KBM-7 (cell line): ENCODE data around the gene CEMP1.
"Not testable (repeated sequence)": the region's sequence is repeated elsewhere in the genome, so short reads cannot be mapped to it uniquely, and the experiment has no call there.

Source experiments
- DNase-seq: peaks from one replicate; pipeline ENCODE4 v3.0.0-alpha.2; 2015
- in situ Hi-C: fragments of 300-500 bp; cut with MboI; formaldehyde crosslinking; loops from 2 replicates; pipeline ENCODE4 v1.14.3; 2020; ENCODE audit warnings: low sequenced_read_pairs, low pct_unique_long_range_greater_than_20kb, mixed read lengths

CEMP1 gene

DNA sequence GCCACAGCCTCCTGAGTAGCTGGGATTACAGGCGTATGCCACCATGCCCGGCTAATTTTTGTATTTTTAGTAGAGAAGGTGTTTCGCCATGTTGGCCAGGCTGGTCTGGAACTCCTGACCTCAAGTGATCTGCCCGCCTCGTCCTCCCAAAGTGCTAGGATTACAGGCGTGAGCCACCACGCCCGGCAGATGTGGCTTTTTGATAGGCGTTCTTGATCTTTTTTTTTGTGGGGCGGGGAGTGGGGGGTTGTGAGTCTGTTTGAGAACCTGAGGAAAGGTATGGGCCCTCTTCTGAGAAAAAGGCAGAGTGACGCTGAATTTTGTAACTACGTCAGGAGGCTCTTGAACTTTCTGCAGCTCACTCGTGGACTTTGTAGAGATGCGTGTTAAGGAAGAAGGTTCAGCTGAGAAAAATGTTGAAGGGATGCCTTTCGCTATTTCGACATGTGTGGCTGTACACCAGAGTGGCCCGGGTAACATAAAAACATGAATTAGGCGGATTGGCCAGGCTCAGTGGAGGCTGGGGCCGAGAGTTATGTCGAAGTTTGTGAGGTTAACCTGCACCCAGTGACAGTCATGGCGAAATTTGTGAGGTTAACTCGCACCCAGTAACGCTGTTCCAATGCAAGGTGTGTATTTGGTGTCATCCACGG lies 8.1 kb upstream of the CEMP1 start:
- DNase-seq, in situ Hi-C loops: not testable (repeated sequence)

DNA sequence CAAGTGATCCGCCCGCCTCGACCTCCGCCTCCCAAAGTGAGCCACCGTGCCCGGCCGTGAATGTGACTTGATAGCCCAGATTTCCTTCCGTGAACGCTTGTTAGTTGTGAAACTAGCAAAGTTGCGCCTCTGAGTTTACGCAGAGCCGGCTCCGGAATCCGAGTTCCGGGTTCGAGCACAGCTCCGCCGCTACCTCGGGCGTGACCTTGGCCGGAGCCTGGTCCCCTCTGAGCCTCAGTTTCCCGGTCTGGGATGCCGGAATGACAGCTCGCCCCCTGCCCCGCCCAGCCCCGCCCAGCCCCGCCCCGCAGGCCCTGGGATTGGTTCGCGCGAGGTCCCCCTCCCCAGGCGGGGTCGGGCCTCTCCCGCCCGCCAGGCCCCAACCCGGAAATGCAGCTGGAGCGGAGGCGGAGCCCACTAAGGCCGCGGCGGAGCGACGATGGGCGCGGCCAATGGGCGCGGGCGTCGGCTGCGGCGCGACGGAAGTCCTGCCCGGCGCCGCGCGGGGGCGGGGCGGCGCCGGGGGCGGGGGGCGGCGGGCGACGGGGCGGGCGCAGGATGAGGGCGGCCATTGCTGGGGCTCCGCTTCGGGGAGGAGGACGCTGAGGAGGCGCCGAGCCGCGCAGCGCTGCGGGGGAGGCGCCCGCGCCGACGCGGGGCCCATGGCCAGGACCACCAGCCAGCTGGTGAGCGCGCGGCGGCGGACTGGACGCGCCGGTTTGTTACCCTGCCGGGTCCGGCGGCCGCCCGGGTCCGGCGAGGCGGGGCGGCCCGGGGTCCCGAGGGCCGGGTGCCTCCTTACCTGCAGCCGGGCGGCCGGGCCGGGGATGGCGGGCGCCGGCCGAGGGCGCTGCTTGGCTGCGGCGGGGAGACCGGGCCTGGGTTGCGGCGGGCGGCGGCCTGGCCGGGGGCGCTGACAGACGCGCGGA lies 6.5 kb upstream of the CEMP1 start, which contains the start of gene PDPK1:
TSS of gene PDPK1 (plus strand) at position 571 of the 929 bp plus-strand sequence. CDS start at position 663, 92 bp downstream.
- in situ Hi-C loops, result no loop called here
- peak; percentile 93 for DNase-seq

DNA sequence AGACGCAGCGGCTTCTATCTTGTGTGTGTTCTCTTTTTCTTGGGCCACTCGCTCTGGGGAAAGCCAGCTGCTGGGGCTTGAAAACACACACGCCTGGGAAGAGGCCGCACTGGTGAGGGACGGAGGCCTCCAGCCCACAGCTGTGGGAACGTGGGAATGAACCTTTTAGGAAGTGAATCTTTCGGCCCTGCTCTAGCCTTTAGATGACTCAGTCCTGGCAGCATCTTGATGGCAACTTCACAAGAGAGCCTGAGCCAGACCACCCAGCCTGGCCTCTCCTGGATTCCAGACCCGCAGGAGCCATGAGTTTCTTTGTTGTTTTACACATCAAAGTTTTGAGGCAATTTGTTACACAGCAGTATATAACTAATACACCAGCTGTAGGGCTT lies 4.4 kb upstream of the CEMP1 start:
- DNase-seq, result no peak
- in situ Hi-C loops, result no loop called here

DNA sequence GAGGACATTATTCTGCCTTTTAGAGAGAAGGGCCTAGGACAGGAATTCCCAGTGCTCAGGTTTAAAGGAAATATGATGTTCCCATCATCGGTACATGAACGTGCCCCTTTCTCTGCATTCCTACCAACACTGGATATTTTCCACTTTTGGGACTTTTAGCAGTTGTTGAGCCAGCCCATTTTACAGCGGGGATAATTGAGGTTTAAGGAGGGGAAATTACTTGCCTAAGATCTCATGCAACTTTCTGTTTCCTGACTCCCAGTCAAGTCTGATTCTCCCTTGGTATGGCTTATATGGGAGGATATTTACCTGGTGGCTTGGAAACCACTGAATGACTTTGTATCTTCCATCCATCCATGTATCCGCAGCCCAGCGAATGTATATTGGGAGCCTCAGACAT lies 3.1 kb upstream of the CEMP1 start:
- DNase-seq, in situ Hi-C loops: not testable (repeated sequence)

DNA sequence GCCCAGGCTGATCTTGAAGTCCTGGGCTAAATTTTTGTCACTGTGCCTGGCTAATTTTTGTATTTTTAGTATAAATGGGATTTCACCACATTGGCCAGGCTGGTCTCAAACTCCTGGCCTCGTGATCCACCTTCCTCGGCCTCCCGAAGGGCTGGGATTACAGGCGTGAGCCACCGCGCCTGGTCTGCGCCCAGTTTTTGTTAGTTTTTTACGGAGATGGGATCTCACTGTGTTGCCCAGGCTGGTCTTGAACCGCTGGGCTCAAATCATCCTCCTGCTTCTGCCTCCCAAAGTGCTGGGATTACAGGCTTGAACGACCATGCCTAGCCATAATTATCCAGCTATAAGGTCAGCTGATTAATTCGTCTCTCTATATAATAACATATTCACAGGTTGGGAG lies 2.7 kb upstream of the CEMP1 start:
- no peak for DNase-seq
- in situ Hi-C loops, result no loop called here

DNA sequence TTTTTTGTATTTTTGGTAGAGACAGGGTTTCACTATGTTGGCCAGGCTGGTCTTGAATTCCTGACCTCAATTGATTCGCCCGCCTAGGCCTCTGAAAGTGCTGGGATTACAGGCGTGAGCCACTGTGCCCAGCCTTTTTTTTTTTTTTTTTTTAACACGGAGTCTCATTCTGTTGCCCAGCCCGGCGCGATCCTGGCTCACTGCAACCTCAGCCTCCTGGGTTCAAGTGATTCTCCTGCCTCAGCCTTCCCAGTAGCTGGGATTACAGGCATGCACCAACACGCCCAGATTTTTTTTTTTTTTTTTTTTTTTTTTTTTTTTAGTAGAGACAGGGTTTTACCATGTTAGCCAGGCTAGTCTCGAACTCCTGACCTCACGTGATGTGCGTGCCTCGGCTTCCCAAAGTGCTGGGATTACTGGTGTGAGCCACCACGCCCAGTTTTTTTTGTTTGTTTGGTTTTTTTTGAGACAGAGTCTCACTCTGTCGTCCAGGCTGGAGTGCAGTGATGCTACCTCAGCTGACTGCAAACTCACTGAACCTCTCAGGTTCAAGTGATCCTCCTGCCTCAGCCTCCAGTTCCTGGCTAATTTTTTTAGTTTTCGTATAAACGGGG lies 2.0 kb upstream of the CEMP1 start:
- DNase-seq, in situ Hi-C loops: not testable (repeated sequence)

DNA sequence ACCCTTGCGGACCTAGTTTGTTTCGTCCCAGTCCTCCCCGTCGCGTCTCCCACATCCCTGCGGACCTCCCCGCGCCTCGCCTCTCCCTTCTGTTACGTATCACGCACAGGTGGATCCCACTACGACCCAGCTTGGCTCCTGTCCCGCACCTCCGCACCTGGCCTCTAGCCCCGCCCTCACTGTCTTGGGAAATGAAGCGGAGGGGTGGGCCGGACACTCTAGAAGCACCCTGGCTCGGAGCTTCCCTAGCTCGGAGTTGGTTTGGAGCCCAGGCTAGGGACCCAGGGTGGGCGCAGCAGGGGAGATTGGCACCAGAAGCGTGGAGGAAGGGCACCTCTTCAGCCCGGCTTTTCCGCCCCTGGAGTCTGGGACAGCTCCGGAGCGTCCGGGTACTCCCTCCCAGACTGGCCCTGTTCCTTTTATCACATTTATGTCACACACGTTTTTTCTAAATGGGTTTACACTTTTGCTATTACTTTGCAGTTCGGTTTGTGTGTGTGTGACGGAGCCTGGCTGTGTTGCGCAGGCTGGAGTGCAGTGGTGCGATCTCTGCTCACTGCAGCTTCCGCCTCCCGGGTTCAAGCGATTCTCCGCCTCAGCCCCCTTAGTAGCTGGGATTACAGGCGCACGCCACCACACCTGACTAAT lies 1.4 kb upstream of the CEMP1 start:
- in situ Hi-C loops, result no loop called here
- peak; percentile 75 for DNase-seq

DNA sequence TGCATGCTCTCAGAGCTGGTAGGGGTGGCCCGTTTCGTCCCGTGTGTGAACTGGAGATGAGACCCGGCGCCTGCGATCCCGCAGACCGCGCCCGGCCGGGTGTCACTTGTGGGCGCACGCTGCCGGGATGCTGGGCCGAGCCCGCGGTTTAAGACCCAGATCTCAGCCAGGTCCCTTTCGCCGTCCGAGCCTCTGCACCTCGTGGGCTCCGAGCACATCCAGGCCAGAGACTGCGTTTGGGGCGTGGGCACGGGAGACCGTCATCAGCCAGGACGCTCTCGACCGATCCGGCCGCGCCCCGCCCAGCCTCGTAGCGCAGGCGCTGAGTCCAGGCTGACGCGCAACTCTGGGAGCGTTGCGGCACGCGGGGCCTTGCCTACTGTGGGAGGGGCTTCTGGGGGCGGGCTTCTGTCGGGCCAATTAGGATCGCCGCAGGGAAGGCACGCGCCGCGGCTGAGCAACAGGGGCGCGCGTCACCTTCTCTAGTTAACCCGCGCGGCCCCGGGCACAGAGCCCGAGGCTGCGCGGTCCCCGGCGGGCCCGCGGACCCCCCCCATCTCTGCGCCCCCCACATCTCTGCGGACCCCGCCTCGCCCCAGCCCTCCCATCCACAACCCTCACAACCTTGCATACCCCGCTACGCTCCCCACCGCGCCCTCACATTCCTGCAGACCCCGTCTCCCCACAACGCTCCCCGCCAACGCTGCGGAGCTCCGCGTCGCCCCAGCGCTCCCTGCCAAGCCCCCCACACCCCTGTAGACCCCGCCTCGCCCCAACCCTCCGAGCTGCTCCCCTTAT lies 687 bp upstream of the CEMP1 start:
- DNase-seq, result peak; percentile 96
- in situ Hi-C loops, result no loop called here

DNA sequence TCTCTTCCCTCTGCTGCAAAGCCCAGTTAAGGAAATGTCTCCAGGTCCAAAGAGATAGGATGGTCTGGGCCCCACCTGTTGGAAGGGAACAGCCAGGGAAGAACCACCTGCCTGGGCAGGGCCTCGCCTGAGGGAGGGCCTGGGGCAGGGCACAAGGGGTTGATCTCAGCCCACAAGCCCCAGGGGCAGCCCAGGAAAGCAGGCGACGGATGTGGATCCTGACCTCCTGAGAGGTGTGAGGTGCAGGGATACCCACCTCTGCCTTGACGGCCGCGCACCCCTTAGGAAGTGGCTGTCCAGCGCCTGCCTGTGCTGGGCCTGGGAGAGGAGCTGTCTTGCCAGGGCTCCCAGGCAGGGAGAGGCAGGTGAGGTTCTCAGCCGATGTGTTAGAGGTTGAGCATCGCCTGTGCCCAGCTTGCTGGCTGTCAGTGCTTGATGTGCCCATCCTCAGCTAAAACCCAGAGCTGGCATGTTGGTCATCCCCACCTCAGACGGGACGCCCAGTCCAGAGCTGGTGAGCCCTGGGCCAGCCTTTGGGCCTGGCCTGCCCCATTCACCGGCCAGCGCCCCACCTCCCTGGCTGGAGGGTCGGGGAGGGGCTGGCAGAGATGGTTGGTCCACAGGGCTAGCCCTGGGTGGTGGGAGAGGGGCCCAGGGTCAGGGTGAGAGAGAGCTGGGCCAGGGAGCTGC lies 434 bp downstream of the CEMP1 start:
- DNase-seq, result no peak
- in situ Hi-C loops, result no loop called here

- no peak for DNase-seq
- in situ Hi-C loops, result no loop called here
These were observed 1.1 kb downstream of the CEMP1 start for GRCh38 chr16:2529961-2530628.

GRCh38 chr16:2529061-2529931 lies 1.9 kb downstream of the CEMP1 start:
- DNase-seq, result no peak
- in situ Hi-C loops, result no loop called here

- no peak for DNase-seq
- in situ Hi-C loops, result no loop called here
These were observed 2.8 kb downstream of the CEMP1 start for GRCh38 chr16:2528161-2529060.

DNA sequence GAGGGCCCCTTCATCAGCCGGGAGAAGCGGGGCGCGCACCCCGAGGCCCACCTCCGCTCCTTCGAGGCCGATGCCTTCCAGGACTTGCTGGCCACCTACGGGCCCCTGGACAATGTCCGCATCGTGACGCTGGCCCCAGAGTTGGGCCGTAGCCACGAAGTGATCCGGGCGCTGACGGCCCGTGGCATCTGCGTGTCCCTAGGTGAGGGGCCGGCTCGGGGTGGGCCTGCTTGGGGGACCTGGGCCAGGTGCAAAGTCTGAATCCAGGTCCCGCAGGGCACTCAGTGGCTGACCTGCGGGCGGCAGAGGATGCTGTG lies 3.5 kb downstream of the CEMP1 start:
- no peak for DNase-seq
- in situ Hi-C loops, result no loop called here

DNA sequence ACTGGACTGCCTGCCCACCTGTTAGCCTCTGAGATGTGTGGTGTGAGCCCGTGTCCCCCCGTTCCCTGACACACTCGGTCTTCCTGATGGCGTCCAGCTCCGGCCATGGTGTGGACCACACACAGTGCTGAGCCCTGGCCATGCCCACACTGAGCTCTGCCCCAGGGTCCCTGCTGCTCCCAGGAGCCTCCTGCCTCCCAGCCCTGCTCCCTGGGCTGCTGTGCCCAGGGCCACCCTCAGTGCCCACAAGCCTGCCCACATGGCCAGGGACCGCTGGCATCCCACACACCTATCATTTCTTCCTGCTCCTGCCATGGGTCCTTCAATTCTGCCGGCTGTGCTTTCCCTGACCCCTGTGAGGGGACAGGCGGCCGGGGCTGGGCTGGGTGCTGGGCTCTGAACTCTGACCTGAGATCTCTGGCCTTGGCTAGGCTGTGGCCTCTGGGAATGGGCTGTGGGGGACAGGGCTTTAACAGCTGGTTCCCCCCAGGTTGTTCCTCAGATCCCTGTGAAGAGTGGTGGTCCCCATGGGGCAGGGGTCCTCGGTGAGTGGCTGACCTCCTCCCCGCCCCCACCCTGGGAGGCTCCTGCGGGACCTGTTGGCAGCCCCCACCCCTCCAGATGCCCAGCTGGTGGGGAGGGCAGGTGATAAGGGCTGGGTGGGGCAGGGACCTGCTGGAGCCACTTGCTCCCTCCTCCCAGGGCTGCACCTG lies 4.0 kb downstream of the CEMP1 start:
- in situ Hi-C loops, result no loop called here
- no peak for DNase-seq

- in situ Hi-C loops, result no loop called here
- no peak for DNase-seq
These were observed 5.1 kb downstream of the CEMP1 start for GRCh38 chr16:2526135-2526534.
